Right lobe of liver (tissue), 6 donors: ENCODE data around the gene DGLUCY. TPM values are rescaled to one million over a fixed set of nuclear protein-coding genes. Genes with fewer than 3 reads are reported as not detected.
A peak's percentile ranks its signal among the peaks of the same experiment; 100 is the strongest.

Source experiments
- ATAC-seq, 4 donors: fragments of 200-7000 bp; cut with Tn5 transposase; one replicate each; pipeline ENCODE4 v1.9.1; 2020; ENCODE audit warnings: mild to moderate bottlenecking in 4 of 4, moderate library complexity in 4 of 4
- DNase-seq, 3 donors: peaks; one replicate each; pipeline ENCODE4 v3.0.0-alpha.2; 2020
- H3K27ac ChIP-seq, 3 donors: fragments of 200-600 bp; one replicate each; pipeline ENCODE4 v1.8.0; 2022
- H3K27me3 ChIP-seq, 2 donors: fragments of 200-600 bp; one replicate each; pipeline ENCODE4 v1.8.0; 2022
- H3K36me3 ChIP-seq, 4 donors: fragments of 200-600 bp; sonication (generic) in 1 of 4; one replicate each; pipeline versions ENCODE4 v1.5.1 to v1.8.0; 2017 to 2022; ENCODE audit warnings: control low read depth in 1 of 4
- H3K4me1 ChIP-seq, 4 donors: fragments of 200-600 bp; sonication (generic) in 1 of 4; one replicate each; pipeline versions ENCODE4 v1.5.1 to v1.8.0; 2017 to 2022; ENCODE audit warnings: control low read depth in 1 of 4
- H3K4me3 ChIP-seq, 3 donors: fragments of 200-600 bp; one replicate each; pipeline ENCODE4 v1.8.0; 2022
- H3K9me3 ChIP-seq, 4 donors: fragments of 200-600 bp; sonication (generic) in 1 of 4; one replicate each; pipeline versions ENCODE4 v1.5.1 to v1.8.0; 2017 to 2022; ENCODE audit warnings: control low read depth in 1 of 4
- CTCF ChIP-seq, 4 donors: fragments of 200-600 bp in 3 of 4; fragments of 450-650 bp in 1 of 4; IDR thresholded peaks; one replicate each; pipeline versions ENCODE4 v1.5.1 to v1.8.0; 2016 to 2022; ENCODE audit warnings: antibody characterized with exemption in 4 of 4, mild to moderate bottlenecking in 2 of 4
- POLR2A ChIP-seq: fragments of 450-650 bp; IDR thresholded peaks from one replicate; pipeline ENCODE4 v1.6.1; 2017; ENCODE audit warnings: antibody characterized with exemption, mild to moderate bottlenecking
- WGBS: methylation state at CpG from one replicate; pipeline ENCODE4 v1.1.6; 2018; ENCODE audit warnings: low coverage, low lambda C conversion rate; ENCODE audit not compliant: insufficient coverage; ENCODE audit errors: missing lambda C conversion rate; 5-methylcytosine and 5-hydroxymethylcytosine counted together
- intact Hi-C, 2 donors: fragments of 100-400 bp; cut with DNase I; formaldehyde crosslinking; loops; one replicate each; pipeline versions ENCODE4 v1.11.2 to v1.14.1; 2022
- total RNA-seq, 6 experiments: library from RNA; depleted of rRNA in 2 of 6; stranded (reverse); fragments of >200 nt in 2 of 6; fragmentation: NEBNext Ultra II Directional in 3 of 6; extraction: Animal tissue kit (Norgen Biotek cat#: 25700) in 3 of 6; gene quantifications; one replicate each; pipeline versions ENCODE4 v1.1.0 to v1.2.4, GENCODE V29; 2016 to 2023
- donor health status: DM: no; HTN: yes; CAD: no.
- donor health status: DM: no; HTN: no; CAD: no.
- donor health status: DM: no; HTN: no; CAD: no.
- donor health status: DM: no; HTN: yes; CAD: no.
- donor health status: DM: no; HTN: yes; CAD: no.

The DGLUCY gene
- total RNA-seq, 6 experiments from 2014 or later: 26.7 to 55.6 (median 39.8) TPM

GRCh38 chr14:91218014-91218413 is 104.1 kb downstream of the DGLUCY start:
- 80% methylated on average over 3 of the region's 4 CpGs for WGBS
- Histone ChIP-seq H3K27ac (no peak overlapping the region), H3K9me3 (no peaks in the 10 kb centered on the region), H3K36me3 (peaks cover 0 to 45% (median 13%) of the 10 kb centered on the region in 4 donors), H3K4me1 (no peaks in the 10 kb centered on the region), H3K27me3 (no peaks in the 10 kb centered on the region), H3K4me3 (no peak overlapping the region)
- DNase-seq (no peak), ATAC-seq (no peak)
- intact Hi-C loops: no loop called here
- TF ChIP-seq POLR2A (no peak), CTCF (IDR thresholded peaks at IDR 0.05) (no peak)

GRCh38 chr14:91219517-91220389 is 105.9 kb downstream of the DGLUCY start:
- Histone ChIP-seq H3K27ac (no peak overlapping the region), H3K27me3 (no peaks in the 10 kb centered on the region), H3K36me3 (peaks cover 0 to 33% (median 12%) of the 10 kb centered on the region in 4 donors), H3K4me1 (no peaks in the 10 kb centered on the region), H3K4me3 (no peak overlapping the region), H3K9me3 (no peaks in the 10 kb centered on the region)
- peak in 3 of 4 donors; percentile 9 to 40 (median 37) for ATAC-seq
- DNase-seq: no peak
- 60% methylated on average over 4 of the region's 13 CpGs for WGBS
- TF ChIP-seq POLR2A: no peak
- TF ChIP-seq CTCF (IDR thresholded peaks at IDR 0.05): no peak
- intact Hi-C loops: no loop called here

DNA sequence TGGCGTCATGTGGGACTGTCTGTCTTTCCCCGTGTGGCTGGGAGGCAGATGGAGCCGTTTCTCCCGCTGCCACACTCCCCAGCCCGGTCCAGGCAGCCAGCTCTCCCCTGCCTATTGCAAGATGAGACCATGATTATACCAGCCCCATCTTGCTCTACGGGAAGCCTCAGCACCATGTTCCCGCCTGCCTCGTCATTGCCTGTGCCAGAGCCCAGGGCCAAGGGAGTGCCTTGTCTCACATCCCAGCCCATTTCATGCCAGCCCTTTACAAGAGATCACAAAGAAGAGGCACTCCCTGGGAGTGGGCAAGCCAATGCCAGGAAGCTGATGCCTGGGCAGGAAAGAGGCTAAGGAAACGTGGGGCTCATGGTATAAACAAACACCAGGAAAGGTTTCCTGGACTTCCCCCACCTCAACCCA is 106.7 kb downstream of the DGLUCY start:
- H3K36me3 ChIP-seq: peaks cover 0 to 28% (median 10%) of the 10 kb centered on the region in 4 donors
- no peak for DNase-seq
- H3K4me3 ChIP-seq: no peak overlapping the region
- no peaks in the 10 kb centered on the region for H3K27me3 ChIP-seq
- no peaks in the 10 kb centered on the region for H3K4me1 ChIP-seq
- WGBS: no CpG with 5 or more reads among the region's 9 CpGs
- TF ChIP-seq POLR2A (no peak), CTCF (IDR thresholded peaks at IDR 0.05) (no peak)
- intact Hi-C loops: no loop called here
- H3K27ac ChIP-seq: no peak overlapping the region
- ATAC-seq: no peak
- no peaks in the 10 kb centered on the region for H3K9me3 ChIP-seq

- no peak overlapping the region for H3K27ac ChIP-seq
- peaks cover 0 to 21% (median 5%) of the 10 kb centered on the region in 4 donors for H3K36me3 ChIP-seq
- DNase-seq (no peak), ATAC-seq (no peak)
- H3K4me3 ChIP-seq: no peak overlapping the region
- 100% methylated on average over 1 of the region's 1 CpG for WGBS
- no peak for TF ChIP-seq CTCF (IDR thresholded peaks at IDR 0.05)
- TF ChIP-seq POLR2A: no peak
- no peaks in the 10 kb centered on the region for H3K9me3 ChIP-seq
- intact Hi-C loops: no loop called here
- no peaks in the 10 kb centered on the region for H3K27me3 ChIP-seq
- no peaks in the 10 kb centered on the region for H3K4me1 ChIP-seq
Measured at GRCh38 chr14:91221270-91221669, 107.4 kb downstream of the DGLUCY start.
